H1 (cell line): ENCODE results near the gene TBC1D17. TPM values are rescaled to one million over a fixed set of nuclear protein-coding genes. Genes with fewer than 3 reads are reported as not detected.

Source experiments
- CBX5 ChIP-seq: fragments of 300-800, 300-1000 bp; sonication (generic); IDR thresholded peaks from 2 replicates; pipeline ENCODE4 v1.7.1; 2016; ENCODE audit warnings: antibody characterized with exemption, low read length, low read depth
- CBX8 ChIP-seq: fragments of 300-800, 300-1000 bp; sonication (generic); IDR thresholded peaks from 2 replicates; pipeline ENCODE4 v1.7.1; 2016; ENCODE audit warnings: low read depth, low read length, borderline replicate concordance
- E2F6 ChIP-seq: IDR thresholded peaks from 2 replicates; pipeline ENCODE4 v1.6.1; 2012; ENCODE audit warnings: inconsistent platforms
- POLR2A ChIP-seq, 2 experiments: IDR thresholded peaks; 1 replicate in 1 of 2; 2 replicates in 1 of 2; pipeline ENCODE4 v1.6.1; 2011; ENCODE audit warnings: low read depth in 2 of 2, low read length in 2 of 2, mild to moderate bottlenecking in 2 of 2; ENCODE audit errors: control extremely low read depth in 1 of 2
- SP4 ChIP-seq: IDR thresholded peaks from 2 replicates; pipeline ENCODE4 v1.6.1; 2012; ENCODE audit warnings: low read length, inconsistent platforms
- USF2 ChIP-seq: IDR thresholded peaks from 2 replicates; pipeline ENCODE4 v1.6.1; 2011; ENCODE audit warnings: low read length, improper control_type of control experiment
- polyA plus RNA-seq, 7 experiments: library from polyadenylated mRNA; depleted of rRNA in 3 of 7; stranded (reverse) in 5 of 7; unstranded in 2 of 7; fragments of >200 nt in 5 of 7; fragments of 200-250 nt in 2 of 7; gene quantifications; 1 replicate in 5 of 7; 2 replicates in 1 of 7; 4 replicates in 1 of 7; pipeline versions ENCODE4 v1.2.1 to v1.2.3, GENCODE V29; 2011 to 2013; ENCODE audit warnings: missing spikeins in 2 of 7, mixed read lengths in 2 of 7
- total RNA-seq: library from RNA; stranded (reverse); fragmentation: NEBNext Ultra II Directional; extraction: Animal tissue kit (Norgen Biotek cat#: 25700); gene quantifications from 2 replicates; pipeline ENCODE4 v1.2.1, GENCODE V29; 2021

Gene TBC1D17
- total and polyA plus RNA-seq, 2 of the 8 experiments (the other 6 are each of a cell fraction or from before 2014, with no cell fraction given) = 30.3 to 44.9 TPM

- TF ChIP-seq CBX8 (no peak), E2F6 (peak; percentile 31; the same call in 1 of the 2 replicates), CBX5 (no peak), SP4 (no peak; the same call in 1 of the 2 replicates), USF2 (peak; percentile 39), POLR2A (IDR thresholded peaks at IDR 0.05; ENCODE audit: control extremely low read depth in 1 of 2, low read depth in 2 of 2, low read length in 2 of 2) (peak in 1 of 2 experiments; percentile 87; a peak in 2 of 3 replicates)
- TF ChIP-seq, all 59 proteins: peak for 20
Observed at GRCh38 chr19:49876422-49877019, 981 bp upstream of the TBC1D17 start (continued).
